Measurements from ENCODE around the gene WNK1. TPM values are rescaled to one million over a fixed set of nuclear protein-coding genes. Genes with fewer than 3 reads are reported as not detected.

Gene WNK1
- polyA plus RNA-seq, 1 donor (not counting 4 experiments of a cell fraction or from before 2014, with no cell fraction given), result 72.3 TPM

- Histone ChIP-seq H2AFZ (ENCODE audit: control insufficient read depth, low read length) (no peak overlapping the region), H3K9me1 (ENCODE audit: control insufficient read depth, extremely low read depth, insufficient read depth, low read length) (no peaks in the 10 kb centered on the region), H3K4me3 (ENCODE audit: control insufficient read depth in 2 of 3, extremely low read depth in 1 of 3, insufficient read depth in 2 of 3, low read depth in 1 of 3, low read length in 3 of 3) (no peak overlapping the region), H3K9ac (ENCODE audit: control insufficient read depth, extremely low read depth, insufficient read depth, low read length) (no peak overlapping the region), H3K36me3 (ENCODE audit: control insufficient read depth in 2 of 2, extremely low read depth in 1 of 2, insufficient read depth in 2 of 2, low read length in 2 of 2) (no peaks in the 10 kb centered on the region), H3K27me3 (ENCODE audit: control insufficient read depth, extremely low read depth, insufficient read depth, low read length) (no peaks in the 10 kb centered on the region), H4K20me1 (ENCODE audit: control insufficient read depth, extremely low read depth, insufficient read depth, low read length) (no peaks in the 10 kb centered on the region), H3K4me1 (ENCODE audit: control insufficient read depth, extremely low read depth, insufficient read depth, low read length) (peaks cover 4% of the 10 kb centered on the region), H3K27ac (ENCODE audit: control insufficient read depth, insufficient read depth, low read length) (no peak overlapping the region), H3K9me3 (ENCODE audit: control insufficient read depth, low read depth, low read length) (no peaks in the 10 kb centered on the region), H3K79me2 (ENCODE audit: control insufficient read depth, insufficient read depth, low read length) (peaks cover 93% of the 10 kb centered on the region), H3K4me2 (ENCODE audit: control insufficient read depth, extremely low read depth, insufficient read depth, low read depth, low read length) (no peak overlapping the region)
- TF ChIP-seq EZH2 (IDR thresholded peaks at IDR 0.05; ENCODE audit: low read length), result no peak
- TF ChIP-seq, protein P1, sequence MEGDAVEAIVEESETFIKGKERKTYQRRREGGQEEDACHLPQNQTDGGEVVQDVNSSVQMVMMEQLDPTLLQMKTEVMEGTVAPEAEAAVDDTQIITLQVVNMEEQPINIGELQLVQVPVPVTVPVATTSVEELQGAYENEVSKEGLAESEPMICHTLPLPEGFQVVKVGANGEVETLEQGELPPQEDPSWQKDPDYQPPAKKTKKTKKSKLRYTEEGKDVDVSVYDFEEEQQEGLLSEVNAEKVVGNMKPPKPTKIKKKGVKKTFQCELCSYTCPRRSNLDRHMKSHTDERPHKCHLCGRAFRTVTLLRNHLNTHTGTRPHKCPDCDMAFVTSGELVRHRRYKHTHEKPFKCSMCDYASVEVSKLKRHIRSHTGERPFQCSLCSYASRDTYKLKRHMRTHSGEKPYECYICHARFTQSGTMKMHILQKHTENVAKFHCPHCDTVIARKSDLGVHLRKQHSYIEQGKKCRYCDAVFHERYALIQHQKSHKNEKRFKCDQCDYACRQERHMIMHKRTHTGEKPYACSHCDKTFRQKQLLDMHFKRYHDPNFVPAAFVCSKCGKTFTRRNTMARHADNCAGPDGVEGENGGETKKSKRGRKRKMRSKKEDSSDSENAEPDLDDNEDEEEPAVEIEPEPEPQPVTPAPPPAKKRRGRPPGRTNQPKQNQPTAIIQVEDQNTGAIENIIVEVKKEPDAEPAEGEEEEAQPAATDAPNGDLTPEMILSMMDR (optimal IDR thresholded peaks at IDR 0.05 in 1 of 3, IDR thresholded peaks at IDR 0.05 in 1 of 3, conservative IDR thresholded peaks at IDR 0.05 in 1 of 3; ENCODE audit: extremely low read depth in 1 of 3, insufficient read depth in 2 of 3, low read length in 3 of 3), result no peak
- no peak for FAIRE-seq
- dilution Hi-C loops (cut with MboI; ENCODE audit: extremely low pct_ligation_motif_present, low sequenced_read_pairs), result no loop called here
- no peak for DNase-seq (ENCODE audit: low read depth, low spot score)
Measured at GRCh38 chr12:806200-806791, 53.9 kb downstream of the WNK1 start.

DNA sequence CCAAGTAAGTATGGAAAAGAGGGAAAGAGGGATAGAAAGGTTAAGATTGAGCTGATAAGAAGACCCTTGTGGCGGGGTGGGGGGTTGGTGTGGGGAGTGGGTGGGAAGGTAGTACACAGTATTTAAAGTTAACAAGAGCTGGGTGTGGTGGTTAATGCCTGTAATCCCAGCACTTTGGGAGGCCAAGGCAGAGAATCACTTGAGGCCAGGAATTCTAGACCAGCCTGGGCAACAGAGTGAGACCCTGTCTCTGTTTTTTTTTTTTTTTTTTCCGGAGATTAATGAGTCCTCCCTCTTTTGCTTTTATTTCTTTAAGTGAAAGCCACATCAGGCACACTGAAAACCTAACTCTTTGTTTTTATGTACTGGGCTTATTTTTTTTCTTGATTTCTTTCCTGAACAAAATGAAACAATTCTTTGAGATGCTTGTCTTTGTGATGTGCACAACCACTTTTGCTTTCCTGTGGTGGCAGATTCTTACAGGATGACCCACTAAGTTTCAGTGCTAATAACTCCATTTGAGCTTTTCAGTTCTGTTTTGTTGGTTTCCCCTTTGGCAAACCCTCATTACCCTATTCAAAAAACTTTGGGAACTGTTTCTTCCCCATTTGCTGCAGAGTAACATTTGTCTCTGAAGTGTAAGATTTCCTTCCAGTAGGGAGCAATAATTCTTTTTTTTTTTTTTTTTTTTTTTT is 54.8 kb downstream of the WNK1 start:
- H2AFZ ChIP-seq (ENCODE audit: control insufficient read depth, low read length), result no peak overlapping the region
- H3K4me1 ChIP-seq (ENCODE audit: control insufficient read depth, extremely low read depth, insufficient read depth, low read length), result peaks cover 6% of the 10 kb centered on the region
- no peak overlapping the region for H3K4me2 ChIP-seq (ENCODE audit: control insufficient read depth, extremely low read depth, insufficient read depth, low read depth, low read length)
- H3K9ac ChIP-seq (ENCODE audit: control insufficient read depth, extremely low read depth, insufficient read depth, low read length), result no peak overlapping the region
- H3K27ac ChIP-seq (ENCODE audit: control insufficient read depth, insufficient read depth, low read length), result no peak overlapping the region
- dilution Hi-C loops (cut with MboI; ENCODE audit: extremely low pct_ligation_motif_present, low sequenced_read_pairs), result no loop called here
- no peak overlapping the region for H3K4me3 ChIP-seq (ENCODE audit: control insufficient read depth in 2 of 3, extremely low read depth in 1 of 3, insufficient read depth in 2 of 3, low read depth in 1 of 3, low read length in 3 of 3)
- peaks cover 93% of the 10 kb centered on the region for H3K79me2 ChIP-seq (ENCODE audit: control insufficient read depth, insufficient read depth, low read length)
- TF ChIP-seq, protein P1 (optimal IDR thresholded peaks at IDR 0.05 in 1 of 3, IDR thresholded peaks at IDR 0.05 in 1 of 3, conservative IDR thresholded peaks at IDR 0.05 in 1 of 3; ENCODE audit: extremely low read depth in 1 of 3, insufficient read depth in 2 of 3, low read length in 3 of 3), result no peak
- no peak for TF ChIP-seq EZH2 (IDR thresholded peaks at IDR 0.05; ENCODE audit: low read length)
- H3K36me3 ChIP-seq (ENCODE audit: control insufficient read depth in 2 of 2, extremely low read depth in 1 of 2, insufficient read depth in 2 of 2, low read length in 2 of 2), result no peaks in the 10 kb centered on the region
- H4K20me1 ChIP-seq (ENCODE audit: control insufficient read depth, extremely low read depth, insufficient read depth, low read length), result no peaks in the 10 kb centered on the region
- no peak for FAIRE-seq
- no peaks in the 10 kb centered on the region for H3K9me3 ChIP-seq (ENCODE audit: control insufficient read depth, low read depth, low read length)
- peaks cover under 1% of the 10 kb centered on the region for H3K9me1 ChIP-seq (ENCODE audit: control insufficient read depth, extremely low read depth, insufficient read depth, low read length)
- DNase-seq (ENCODE audit: low read depth, low spot score), result no peak
- H3K27me3 ChIP-seq (ENCODE audit: control insufficient read depth, extremely low read depth, insufficient read depth, low read length), result no peaks in the 10 kb centered on the region

All from keratinocyte (primary cell).